Upper lobe of left lung (tissue), 6 donors: ENCODE data around the gene LZTS2. TPM values are rescaled to one million over a fixed set of nuclear protein-coding genes. Genes with fewer than 3 reads are reported as not detected.

Source experiments
- ATAC-seq, 2 donors: fragments of 200-7000 bp; cut with Tn5 transposase; one replicate each; pipeline ENCODE4 v1.9.1; 2022; ENCODE audit warnings: mild to moderate bottlenecking in 2 of 2, moderate library complexity in 2 of 2; ENCODE audit not compliant: low FRiP score in 2 of 2
- DNase-seq, 2 donors: peaks; one replicate each; pipeline ENCODE4 v3.0.0-alpha.2; 2019 to 2020
- H3K27ac ChIP-seq, 4 donors: fragments of 200-600 bp; sonication (generic); one replicate each; pipeline ENCODE4 v1.5.1; 2016 to 2019
- H3K27me3 ChIP-seq, 4 donors: fragments of 200-600 bp; sonication (generic); one replicate each; pipeline ENCODE4 v1.5.1; 2017 to 2019
- H3K36me3 ChIP-seq, 4 donors: fragments of 200-600 bp; sonication (generic); one replicate each; pipeline ENCODE4 v1.5.1; 2016 to 2019
- H3K4me1 ChIP-seq, 4 donors: fragments of 200-600 bp; sonication (generic); one replicate each; pipeline ENCODE4 v1.5.1; 2018 to 2019
- H3K4me3 ChIP-seq, 4 donors: fragments of 200-600 bp; sonication (generic); one replicate each; pipeline ENCODE4 v1.5.1; 2017 to 2019; ENCODE audit warnings: mild to moderate bottlenecking in 2 of 4, moderate library complexity in 1 of 4
- H3K9me3 ChIP-seq, 4 donors: fragments of 200-600 bp; sonication (generic); one replicate each; pipeline ENCODE4 v1.5.1; 2018 to 2019
- CTCF ChIP-seq, 6 experiments: fragments of 450-650 bp in 4 of 6; fragments of 200-600 bp in 2 of 6; sonication (generic) in 2 of 6; IDR thresholded peaks; one replicate each; pipeline ENCODE4 v1.5.1; 2016 to 2019; ENCODE audit warnings: antibody characterized with exemption in 6 of 6
- EP300 ChIP-seq, 4 donors: sonication (generic); formaldehyde crosslinking; IDR thresholded peaks; one replicate each; pipeline ENCODE4 v1.5.1; 2017; ENCODE audit warnings: antibody characterized with exemption in 4 of 4, control low read depth in 2 of 4
- POLR2A ChIP-seq, 4 donors: fragments of 450-650 bp; IDR thresholded peaks; one replicate each; pipeline ENCODE4 v1.5.1; 2016 to 2017; ENCODE audit warnings: antibody characterized with exemption in 4 of 4, mild to moderate bottlenecking in 2 of 4
- POLR2AphosphoS5 ChIP-seq, 2 donors: sonication (generic); formaldehyde crosslinking; IDR thresholded peaks; one replicate each; pipeline ENCODE4 v1.5.1; 2017; ENCODE audit warnings: antibody characterized with exemption in 2 of 2
- WGBS, 2 donors: methylation state at CpG; one replicate each; pipeline ENCODE4 v1.1.5; 2017 to 2018; 5-methylcytosine and 5-hydroxymethylcytosine counted together
- total RNA-seq, 6 donors: library from RNA; depleted of rRNA in 4 of 6; stranded (reverse); fragments of >200 nt in 4 of 6; gene quantifications; one replicate each; pipeline versions ENCODE4 v1.1.0 to v1.2.1, GENCODE V29; 2016 to 2021
- donor health status: DM: no; HTN: no; CAD: no; lungs with moderate emphysema.
- donor health status: DM: no; HTN: yes; CAD: no; lungs with severe emphysema.

The LZTS2 gene
- total RNA-seq, 6 donors from 2014 or later = 42.5 to 105 (median 60.1) TPM

GRCh38 chr10:100978121-100978900 lies 21.3 kb upstream of the LZTS2 start:
- DNase-seq = no peak
- H3K27ac ChIP-seq = no peak overlapping the region
- 90 to 92% methylated on average over 13 of the region's 13 CpGs for WGBS, 2 donors
- no peak for ATAC-seq
- H3K4me3 ChIP-seq = no peak overlapping the region
- no peaks in the 10 kb centered on the region for H3K27me3 ChIP-seq
- TF ChIP-seq POLR2A (IDR thresholded peaks at IDR 0.05) (no peak), EP300 (IDR thresholded peaks at IDR 0.05) (no peak), POLR2AphosphoS5 (IDR thresholded peaks at IDR 0.05) (no peak), CTCF (IDR thresholded peaks at IDR 0.05) (no peak)
- peaks cover 0 to 52% (median 27%) of the 10 kb centered on the region in 4 donors for H3K36me3 ChIP-seq
- H3K9me3 ChIP-seq = no peaks in the 10 kb centered on the region
- H3K4me1 ChIP-seq = no peaks in the 10 kb centered on the region

GRCh38 chr10:100978901-100979195 lies 20.8 kb upstream of the LZTS2 start:
- TF ChIP-seq POLR2A (IDR thresholded peaks at IDR 0.05) (no peak), POLR2AphosphoS5 (IDR thresholded peaks at IDR 0.05) (no peak), CTCF (IDR thresholded peaks at IDR 0.05) (no peak)
- no peak for ATAC-seq
- H3K4me1 ChIP-seq = no peaks in the 10 kb centered on the region
- no peak overlapping the region for H3K4me3 ChIP-seq
- peaks cover 0 to 57% (median 31%) of the 10 kb centered on the region in 4 donors for H3K36me3 ChIP-seq
- 88 to 92% methylated on average over 2 to 10 of the region's 10 CpGs for WGBS, 2 donors
- H3K27ac ChIP-seq = no peak overlapping the region
- H3K9me3 ChIP-seq = no peaks in the 10 kb centered on the region
- H3K27me3 ChIP-seq = no peaks in the 10 kb centered on the region
- DNase-seq = no peak

- ATAC-seq (no peak), DNase-seq (peak in 1 of 2 donors; percentile 54)
- no peaks in the 10 kb centered on the region for H3K9me3 ChIP-seq
- H3K27me3 ChIP-seq = no peaks in the 10 kb centered on the region
- H3K4me3 ChIP-seq = no peak overlapping the region
- no peak for TF ChIP-seq CTCF (IDR thresholded peaks at IDR 0.05)
- TF ChIP-seq EP300 (IDR thresholded peaks at IDR 0.05) = no peak
- no peak for TF ChIP-seq POLR2AphosphoS5 (IDR thresholded peaks at IDR 0.05)
- TF ChIP-seq POLR2A (IDR thresholded peaks at IDR 0.05) = no peak
- H3K27ac ChIP-seq = no peak overlapping the region
- no peaks in the 10 kb centered on the region for H3K4me1 ChIP-seq
- peaks cover 0 to 64% (median 31%) of the 10 kb centered on the region in 4 donors for H3K36me3 ChIP-seq
- 96 to 97% methylated on average over 4 to 16 of the region's 16 CpGs for WGBS, 2 donors
Measured at GRCh38 chr10:100979791-100980272, 19.8 kb upstream of the LZTS2 start.

GRCh38 chr10:100980311-100980710 lies 19.3 kb upstream of the LZTS2 start:
- WGBS, 2 donors = 89 to 96% methylated on average over 2 of the region's 2 CpGs
- no peak overlapping the region for H3K4me3 ChIP-seq
- H3K9me3 ChIP-seq = no peaks in the 10 kb centered on the region
- H3K27ac ChIP-seq = no peak overlapping the region
- H3K4me1 ChIP-seq = no peaks in the 10 kb centered on the region
- peaks cover 0 to 68% (median 31%) of the 10 kb centered on the region in 4 donors for H3K36me3 ChIP-seq
- ATAC-seq (no peak), DNase-seq (no peak)
- no peaks in the 10 kb centered on the region for H3K27me3 ChIP-seq
- no peak for TF ChIP-seq POLR2A (IDR thresholded peaks at IDR 0.05)
- TF ChIP-seq POLR2AphosphoS5 (IDR thresholded peaks at IDR 0.05) = no peak
- no peak for TF ChIP-seq CTCF (IDR thresholded peaks at IDR 0.05)

- H3K9me3 ChIP-seq = no peaks in the 10 kb centered on the region
- 93 to 97% methylated on average over 3 to 7 of the region's 7 CpGs for WGBS, 2 donors
- H3K27ac ChIP-seq = no peak overlapping the region
- H3K4me3 ChIP-seq = no peak overlapping the region
- peaks cover 0 to 68% (median 31%) of the 10 kb centered on the region in 4 donors for H3K36me3 ChIP-seq
- H3K4me1 ChIP-seq = peaks cover 0 to 4% (median 0%) of the 10 kb centered on the region in 4 donors
- DNase-seq (no peak), ATAC-seq (no peak)
- TF ChIP-seq POLR2A (IDR thresholded peaks at IDR 0.05) (no peak), CTCF (IDR thresholded peaks at IDR 0.05) (no peak), POLR2AphosphoS5 (IDR thresholded peaks at IDR 0.05) (no peak), EP300 (IDR thresholded peaks at IDR 0.05) (no peak)
- no peaks in the 10 kb centered on the region for H3K27me3 ChIP-seq
Measured at GRCh38 chr10:100980711-100981110, 18.9 kb upstream of the LZTS2 start.
